Stimulated activated CD4-positive, alpha-beta T cell treated with anti-CD3 and anti-CD28 coated beads, Interleukin-4, amount 100 ng/mL, for 1 hour (primary cell): Measurements from ENCODE around the gene EMC6.
A peak's percentile ranks its signal among the peaks of the same experiment; 100 is the strongest.

Experiments
- DNase-seq: peaks from one replicate; pipeline ENCODE4 v3.0.0-alpha.2; 2020

Gene EMC6

GRCh38 chr17:3656755-3657587 is 11.6 kb upstream of the EMC6 start:
- no peak for DNase-seq

- DNase-seq: no peak
Observed at GRCh38 chr17:3657588-3657869, 11.1 kb upstream of the EMC6 start.

GRCh38 chr17:3657874-3658783 is 10.5 kb upstream of the EMC6 start:
- DNase-seq: no peak

- no peak for DNase-seq
Observed at GRCh38 chr17:3658784-3659449, 9.7 kb upstream of the EMC6 start.

- no peak for DNase-seq
Observed at GRCh38 chr17:3659541-3660111, 9.0 kb upstream of the EMC6 start.

GRCh38 chr17:3660311-3660891 is 8.2 kb upstream of the EMC6 start:
- no peak for DNase-seq

GRCh38 chr17:3663102-3664011 is 5.3 kb upstream of the EMC6 start:
- DNase-seq: no peak

GRCh38 chr17:3665834-3666233 is 2.8 kb upstream of the EMC6 start:
- DNase-seq: no peak

GRCh38 chr17:3666516-3666915 is 2.1 kb upstream of the EMC6 start:
- DNase-seq: no peak

- DNase-seq: peak; percentile 14
Observed at GRCh38 chr17:3667366-3668278, 990 bp upstream of the EMC6 start.

- no peak for DNase-seq
Observed at GRCh38 chr17:3669085-3669347, 404 bp downstream of the EMC6 start.

- no peak for DNase-seq
Observed at GRCh38 chr17:3669548-3669947, 936 bp downstream of the EMC6 start.

- DNase-seq: no peak
Observed at GRCh38 chr17:3672571-3672970, 4.0 kb downstream of the EMC6 start.

GRCh38 chr17:3675886-3676285 is 7.3 kb downstream of the EMC6 start:
- DNase-seq: no peak

GRCh38 chr17:3678095-3678820 is 9.6 kb downstream of the EMC6 start:
- no peak for DNase-seq

GRCh38 chr17:3678821-3679530 is 10.4 kb downstream of the EMC6 start:
- DNase-seq: no peak

- DNase-seq: no peak
Observed at GRCh38 chr17:3679531-3680126, 11.0 kb downstream of the EMC6 start.

GRCh38 chr17:3681057-3681456 is 12.4 kb downstream of the EMC6 start:
- DNase-seq: no peak

- DNase-seq: no peak
Observed at GRCh38 chr17:3681565-3681964, 13.0 kb downstream of the EMC6 start.
